ENCODE data around the gene STIM1.
A peak's percentile ranks its signal among the peaks of the same experiment; 100 is the strongest.

The STIM1 gene

GRCh38 chr11:4065601-4066377 lies 210.3 kb downstream of the STIM1 start:
- no peaks in the 10 kb centered on the region for H3K27me3 ChIP-seq (ENCODE audit: insufficient read depth, poor library complexity, severe bottlenecking)
- TF ChIP-seq POLR2AphosphoS5 (IDR thresholded peaks at IDR 0.05; ENCODE audit: low read depth) (no peak), CTCF (IDR thresholded peaks at IDR 0.05; ENCODE audit: insufficient read depth, low read length) (no peak), GABPA (IDR thresholded peaks at IDR 0.05; ENCODE audit: low read depth) (no peak), SPI1 (IDR thresholded peaks at IDR 0.05; ENCODE audit: borderline replicate concordance, low read depth) (no peak), REST (IDR thresholded peaks at IDR 0.05; ENCODE audit: insufficient replicate concordance, low read depth) (no peak)
- no peak overlapping the region for H3K4me3 ChIP-seq (replicated peaks; ENCODE audit: insufficient read depth, low read length)
- no peak for DNase-seq (ENCODE audit: low read depth in 1 of 2, low spot score in 1 of 2)
- H3K27ac ChIP-seq (replicated peaks): no peak overlapping the region

GRCh38 chr11:4066910-4067309 lies 211.4 kb downstream of the STIM1 start:
- Histone ChIP-seq H3K27ac (replicated peaks) (peak overlapping the region; percentile 52), H3K4me3 (replicated peaks; ENCODE audit: insufficient read depth, low read length) (no peak overlapping the region), H3K27me3 (ENCODE audit: insufficient read depth, poor library complexity, severe bottlenecking) (no peaks in the 10 kb centered on the region)
- TF ChIP-seq CTCF (IDR thresholded peaks at IDR 0.05; ENCODE audit: insufficient read depth, low read length) (no peak), GABPA (IDR thresholded peaks at IDR 0.05; ENCODE audit: low read depth) (no peak), SPI1 (IDR thresholded peaks at IDR 0.05; ENCODE audit: borderline replicate concordance, low read depth) (peak; percentile 98), REST (IDR thresholded peaks at IDR 0.05; ENCODE audit: insufficient replicate concordance, low read depth) (no peak), POLR2AphosphoS5 (IDR thresholded peaks at IDR 0.05; ENCODE audit: low read depth) (no peak)
- peak in 1 of 2 experiments; percentile 52 for DNase-seq (ENCODE audit: low read depth in 1 of 2, low spot score in 1 of 2)

- DNase-seq (ENCODE audit: low read depth in 1 of 2, low spot score in 1 of 2): peak in 1 of 2 experiments; percentile 53
- no peak for TF ChIP-seq POLR2AphosphoS5 (IDR thresholded peaks at IDR 0.05; ENCODE audit: low read depth)
- no peak for TF ChIP-seq CTCF (IDR thresholded peaks at IDR 0.05; ENCODE audit: insufficient read depth, low read length)
- no peak for TF ChIP-seq SPI1 (IDR thresholded peaks at IDR 0.05; ENCODE audit: borderline replicate concordance, low read depth)
- no peak for TF ChIP-seq GABPA (IDR thresholded peaks at IDR 0.05; ENCODE audit: low read depth)
- no peak for TF ChIP-seq REST (IDR thresholded peaks at IDR 0.05; ENCODE audit: insufficient replicate concordance, low read depth)
- H3K27me3 ChIP-seq (ENCODE audit: insufficient read depth, poor library complexity, severe bottlenecking): no peaks in the 10 kb centered on the region
- no peak overlapping the region for H3K4me3 ChIP-seq (replicated peaks; ENCODE audit: insufficient read depth, low read length)
- H3K27ac ChIP-seq (replicated peaks): no peak overlapping the region; the same call in 1 of the 2 replicates
Observed at GRCh38 chr11:4068962-4069361, 213.5 kb downstream of the STIM1 start.

Measured in HL-60 (cell line).